Large intestine (tissue), 12 donors: ENCODE results near the gene SLC6A13. TPM values are rescaled to one million over a fixed set of nuclear protein-coding genes. Genes with fewer than 3 reads are reported as not detected.
"Not testable (repeated sequence)": the region's sequence is repeated elsewhere in the genome, so short reads cannot be mapped to it uniquely, and the experiment has no call there.

Source experiments
- DNase-seq, 2 donors: peaks; one replicate each; pipeline versions ENCODE4 v3.0.0 to v3.0.0-alpha.2; 2013
- H3K27ac ChIP-seq: one replicate; pipeline ENCODE4 v1.5.1; 2013; ENCODE audit warnings: low read length
- H3K27me3 ChIP-seq: 2 replicates; pipeline ENCODE4 v1.6.1; 2013; ENCODE audit warnings: low read length; ENCODE audit not compliant: control insufficient read depth, insufficient read depth
- H3K36me3 ChIP-seq: 2 replicates; pipeline ENCODE4 v1.6.1; 2013; ENCODE audit warnings: low read length; ENCODE audit not compliant: control insufficient read depth, insufficient read depth
- H3K4me1 ChIP-seq: one replicate; pipeline ENCODE4 v1.6.1; 2013; ENCODE audit warnings: low read length; ENCODE audit not compliant: control insufficient read depth, insufficient read depth
- H3K4me3 ChIP-seq: one replicate; pipeline ENCODE4 v1.5.1; 2013; ENCODE audit warnings: low read length
- H3K9me3 ChIP-seq: one replicate; pipeline ENCODE4 v1.6.1; 2013; ENCODE audit warnings: mild to moderate bottlenecking, low read depth, low read length, moderate library complexity; ENCODE audit not compliant: control insufficient read depth
- WGBS: methylation state at CpG from one replicate; pipeline ENCODE4 v1.1.5; 2013; ENCODE audit warnings: low lambda C conversion rate; ENCODE audit not compliant: insufficient coverage; 5-methylcytosine and 5-hydroxymethylcytosine counted together
- long read RNA-seq, 11 donors: transcript quantifications; one replicate each; lab custom pipeline, GENCODE V29; 2026
- polyA plus RNA-seq: library from polyadenylated mRNA; unstranded; fragments of 120-200 nt; gene quantifications from one replicate; pipeline ENCODE4 v1.2.1, GENCODE V29; 2013

SLC6A13 gene
- polyA plus RNA-seq: 0.28 TPM
- long read RNA-seq, donor 1: 0 reads
- long read RNA-seq, donor 2: 0 reads
- long read RNA-seq, donor 3: 0 reads
- long read RNA-seq, donor 4: 0 reads
- long read RNA-seq, donor 5: 0 reads
- long read RNA-seq, donor 6: 0 reads
- long read RNA-seq, donor 7: 0 reads
- long read RNA-seq, donor 8: 0 reads
- long read RNA-seq, donor 9: 0 reads
- long read RNA-seq, donor 10: 0 reads
- long read RNA-seq, donor 11: 0 reads

DNA sequence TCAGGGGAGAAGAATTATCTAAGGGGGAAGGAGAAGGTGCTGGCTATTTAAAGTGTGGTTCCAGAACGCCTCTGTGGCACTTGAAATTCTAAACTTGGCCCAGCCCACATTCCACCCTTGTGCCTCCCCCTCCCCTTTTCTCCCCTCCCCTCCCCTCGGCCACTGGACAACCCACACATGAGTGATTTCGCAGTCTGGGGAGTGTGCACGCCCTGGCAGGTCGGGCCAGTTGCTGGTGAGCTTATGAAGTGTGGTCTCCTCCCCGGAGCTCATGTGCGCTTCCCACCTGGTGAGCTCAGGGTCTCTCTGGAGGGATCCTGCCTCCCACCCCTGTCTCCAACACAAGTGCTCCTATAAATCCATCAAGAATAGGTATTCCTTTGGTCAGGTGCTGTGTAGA lies at the start of gene SLC6A13:
Gene SLC6A13 (minus strand): TSS at position 20 of the 400 bp plus-strand sequence. CDS start 2,784 bp downstream, outside the sequence.
- H3K27ac ChIP-seq: no peak within 1 kb of the TSS
- WGBS: no CpG with 5 or more reads among the region's 7 CpGs
- DNase-seq: no peak
- no peaks in the 10 kb centered on the region for H3K9me3 ChIP-seq
- peaks cover 38% of the 10 kb centered on the region for H3K27me3 ChIP-seq
- no peaks in the 10 kb centered on the region for H3K36me3 ChIP-seq
- no peak within 1 kb of the TSS for H3K4me3 ChIP-seq
- H3K4me1 ChIP-seq: no peaks in the 10 kb centered on the region

DNA sequence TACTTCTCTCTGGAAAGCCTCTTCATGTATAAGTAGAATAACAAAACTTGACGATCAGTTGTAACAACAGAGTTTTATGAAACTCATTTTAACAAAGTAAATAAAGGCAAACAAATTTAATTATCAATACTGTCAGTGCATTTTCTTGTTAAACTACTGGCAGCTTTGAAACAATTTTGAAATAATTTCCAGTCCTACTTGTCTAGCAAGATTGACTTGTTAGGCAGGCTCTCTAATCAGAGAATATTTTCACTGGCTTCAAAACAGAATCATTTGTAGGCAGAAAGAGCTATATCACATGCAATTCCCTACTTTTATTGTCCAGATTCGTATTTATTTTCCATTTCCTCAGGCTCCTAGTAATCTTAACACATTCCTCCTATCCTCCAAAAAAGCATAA lies 45.9 kb upstream of the SLC6A13 start:
- Histone ChIP-seq H3K36me3 (peaks cover 73% of the 10 kb centered on the region), H3K4me1 (no peaks in the 10 kb centered on the region), H3K9me3 (no peaks in the 10 kb centered on the region), H3K27me3 (no peaks in the 10 kb centered on the region), H3K27ac (no peak overlapping the region), H3K4me3 (no peak overlapping the region)
- 92% methylated on average over 1 of the region's 2 CpGs for WGBS
- DNase-seq: no peak

DNA sequence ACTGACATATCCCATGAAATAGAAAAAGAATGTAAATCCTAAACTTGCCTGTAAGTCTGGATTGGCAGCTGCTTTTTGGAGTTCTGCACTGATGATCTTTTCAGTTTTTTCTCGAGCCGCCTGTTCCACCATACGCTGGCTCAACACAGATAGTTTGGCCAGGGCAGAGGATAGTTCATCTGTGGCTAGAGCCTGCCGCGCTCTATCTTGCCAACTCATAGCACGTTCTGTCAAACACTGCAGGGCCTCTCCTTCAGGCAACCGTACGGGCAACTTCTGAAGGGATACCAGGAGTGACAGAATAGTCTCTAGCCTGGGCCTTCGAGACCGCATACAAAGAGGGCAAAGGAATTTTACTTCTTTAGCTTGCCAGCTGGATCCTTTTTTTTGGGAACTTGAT lies 44.8 kb upstream of the SLC6A13 start:
- WGBS: no CpG with 5 or more reads among the region's 10 CpGs

DNA sequence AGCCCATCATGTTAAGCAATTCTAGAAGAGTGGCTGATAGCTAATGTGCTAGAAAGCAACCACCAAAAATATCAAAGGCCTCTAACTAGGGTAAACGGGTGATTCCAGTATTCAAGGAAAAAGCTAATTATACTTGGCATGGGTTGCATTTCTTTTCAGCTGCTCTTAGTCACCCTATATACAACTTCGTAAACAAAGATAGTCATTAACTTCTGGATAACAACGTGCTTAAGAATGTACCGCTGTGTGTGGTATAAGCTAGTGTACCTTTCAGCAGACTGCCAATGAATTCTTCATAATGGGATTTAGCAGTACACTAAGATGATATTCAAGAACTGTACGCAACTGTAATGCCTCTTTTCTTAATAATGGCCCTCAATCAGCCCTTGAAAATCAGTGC lies 42.2 kb upstream of the SLC6A13 start:
- peaks cover 54% of the 10 kb centered on the region for H3K36me3 ChIP-seq
- WGBS: 100% methylated on average over 1 of the region's 5 CpGs

More for the DNA sequence above, 44.8 kb upstream of the SLC6A13 start:
- DNase-seq: no peak
- Histone ChIP-seq H3K27me3 (no peaks in the 10 kb centered on the region), H3K27ac (no peak overlapping the region), H3K4me1 (no peaks in the 10 kb centered on the region), H3K36me3 (peaks cover 73% of the 10 kb centered on the region), H3K9me3 (no peaks in the 10 kb centered on the region), H3K4me3 (no peak overlapping the region)

GRCh38 chr12:302766-303165 lies 40.1 kb upstream of the SLC6A13 start:
- H3K4me3 ChIP-seq, H3K4me1 ChIP-seq, DNase-seq, H3K27me3 ChIP-seq, H3K27ac ChIP-seq, H3K9me3 ChIP-seq: not testable (repeated sequence)
- peaks cover 40% of the 10 kb centered on the region for H3K36me3 ChIP-seq
- WGBS: no CpG with 5 or more reads among the region's 3 CpGs

More for the DNA sequence above, 42.2 kb upstream of the SLC6A13 start:
- DNase-seq: no peak
- Histone ChIP-seq H3K27me3 (no peaks in the 10 kb centered on the region), H3K4me1 (no peaks in the 10 kb centered on the region), H3K4me3 (no peak overlapping the region), H3K27ac (no peak overlapping the region), H3K9me3 (no peaks in the 10 kb centered on the region)

DNA sequence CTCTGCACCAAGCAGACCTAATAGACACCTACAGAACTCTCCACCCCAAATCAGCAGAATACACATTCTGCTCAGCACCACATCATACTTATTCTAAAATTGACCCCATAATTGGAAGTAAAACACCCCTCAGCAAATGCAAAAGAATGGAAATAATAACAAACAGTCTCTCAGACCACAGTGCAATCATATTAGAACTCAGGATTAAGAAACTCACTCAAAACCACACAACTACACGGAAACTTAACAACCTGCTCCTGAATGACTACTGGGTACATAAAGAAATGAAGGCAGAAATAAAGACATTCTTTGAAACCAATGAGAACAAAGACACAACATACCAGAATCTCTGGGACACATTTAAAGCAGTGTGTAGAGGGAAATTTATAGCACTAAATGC lies 37.5 kb upstream of the SLC6A13 start:
- H3K27me3 ChIP-seq, H3K9me3 ChIP-seq, DNase-seq, H3K4me3 ChIP-seq, H3K4me1 ChIP-seq, H3K27ac ChIP-seq: not testable (repeated sequence)
- no CpG with 5 or more reads among the region's 1 CpG for WGBS
- peaks cover 37% of the 10 kb centered on the region for H3K36me3 ChIP-seq

DNA sequence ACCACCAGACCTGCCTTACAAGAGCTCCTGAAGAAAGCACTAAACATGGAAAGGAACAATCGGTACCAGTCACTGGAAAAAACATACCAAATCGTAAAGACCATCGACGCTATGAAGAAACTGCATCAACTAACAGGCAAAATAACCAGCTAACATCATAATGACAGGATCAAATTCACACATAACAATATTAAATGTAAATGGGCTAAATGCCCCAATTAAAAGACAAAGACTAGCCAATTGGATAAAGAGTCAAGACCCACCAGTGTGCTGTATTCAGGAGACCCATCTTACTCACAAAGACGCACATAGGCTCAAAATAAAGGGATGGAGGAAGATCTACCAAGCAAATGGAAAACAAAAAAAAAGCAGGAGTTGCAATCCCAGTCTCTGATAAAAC lies 36.9 kb upstream of the SLC6A13 start:
- not testable (repeated sequence) for H3K9me3 ChIP-seq, H3K4me1 ChIP-seq, H3K27ac ChIP-seq, H3K4me3 ChIP-seq, H3K27me3 ChIP-seq, DNase-seq
- no CpG with 5 or more reads among the region's 5 CpGs for WGBS
- H3K36me3 ChIP-seq: peaks cover 38% of the 10 kb centered on the region

- not testable (repeated sequence) for H3K27me3 ChIP-seq, H3K27ac ChIP-seq, H3K9me3 ChIP-seq, DNase-seq, H3K4me3 ChIP-seq, H3K4me1 ChIP-seq
- peaks cover 39% of the 10 kb centered on the region for H3K36me3 ChIP-seq
- no CpG with 5 or more reads among the region's 8 CpGs for WGBS
These were observed 35.4 kb upstream of the SLC6A13 start for GRCh38 chr12:298059-298458.

GRCh38 chr12:295132-295531 lies 32.5 kb upstream of the SLC6A13 start:
- Histone ChIP-seq H3K36me3 (peaks cover 55% of the 10 kb centered on the region), H3K9me3 (no peaks in the 10 kb centered on the region), H3K27me3 (no peaks in the 10 kb centered on the region), H3K27ac (no peak overlapping the region), H3K4me3 (no peak overlapping the region), H3K4me1 (no peaks in the 10 kb centered on the region)
- WGBS: 78% methylated on average over 1 of the region's 1 CpG
- no peak for DNase-seq

GRCh38 chr12:293199-293598 lies 30.6 kb upstream of the SLC6A13 start:
- Histone ChIP-seq H3K9me3 (no peaks in the 10 kb centered on the region), H3K4me3 (no peak overlapping the region), H3K36me3 (peaks cover 58% of the 10 kb centered on the region), H3K27me3 (no peaks in the 10 kb centered on the region), H3K27ac (no peak overlapping the region), H3K4me1 (no peaks in the 10 kb centered on the region)
- no peak for DNase-seq
- WGBS: 96% methylated on average over 3 of the region's 5 CpGs

- no peak overlapping the region for H3K4me3 ChIP-seq
- no peaks in the 10 kb centered on the region for H3K4me1 ChIP-seq
- no peak overlapping the region for H3K27ac ChIP-seq
- no peak for DNase-seq
- WGBS: no CpG with 5 or more reads among the region's 1 CpG
- H3K9me3 ChIP-seq: no peaks in the 10 kb centered on the region
- H3K36me3 ChIP-seq: peaks cover 54% of the 10 kb centered on the region
- H3K27me3 ChIP-seq: no peaks in the 10 kb centered on the region
These were observed 29.6 kb upstream of the SLC6A13 start for GRCh38 chr12:292186-292585.
